ENCODE measurements around the gene PPP2R5E. TPM values are rescaled to one million over a fixed set of nuclear protein-coding genes. Genes with fewer than 3 reads are reported as not detected.

Gene PPP2R5E
- total and polyA plus RNA-seq, 9 of the 15 experiments (the other 6 are each of a cell fraction or from before 2014, with no cell fraction given) = 4.2 to 30.3 (median 11.0) TPM

DNA sequence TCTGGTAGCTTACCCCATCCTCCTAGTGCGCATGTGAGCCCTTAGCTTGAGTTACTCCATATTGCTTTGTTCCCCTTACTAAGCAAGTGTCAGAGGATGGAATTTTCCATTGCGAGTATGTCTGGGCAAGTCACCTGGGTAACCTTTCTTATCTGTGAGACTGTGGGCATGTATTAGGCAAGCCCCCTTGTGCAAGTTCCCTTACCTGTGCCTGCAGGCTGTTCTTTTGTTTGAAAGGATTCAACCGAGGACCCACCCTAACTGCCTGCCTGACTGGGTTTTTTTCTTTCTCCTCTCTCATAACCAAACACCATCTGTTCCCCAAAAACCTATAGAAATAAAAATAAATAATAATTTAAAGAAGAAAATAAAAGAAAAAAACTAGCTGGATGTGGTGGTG lies 22.3 kb upstream of the PPP2R5E start:
- in situ Hi-C loops (cut with MboI) (no loop called here), intact Hi-C loops (cut with micrococcal nuclease) (no loop called here)
- no TSS peak for BruUV-seq (replicated peaks)
- H3K36me3 ChIP-seq (ENCODE audit: control insufficient read depth, insufficient read depth, low read length) = no peaks in the 10 kb centered on the region
- no peak overlapping the region for H3K9ac ChIP-seq (ENCODE audit: insufficient read depth in 1 of 2, low read depth in 2 of 2, low read length in 2 of 2)
- H3K4me1 ChIP-seq (replicated peaks in 1 of 2; ENCODE audit: control insufficient read depth in 2 of 2, insufficient read depth in 2 of 2, low read length in 2 of 2) = no peaks in the 10 kb centered on the region
- WGBS (ENCODE audit: insufficient coverage, low coverage, missing lambda C conversion rate) = 0% methylated on average over 2 of the region's 3 CpGs
- no peak overlapping the region for H3K4me3 ChIP-seq
- ChIA-PET CTCF (ENCODE audit: low intra/inter-chr PET ratio) (no interaction called here), POLR2A (no interaction called here)
- H3K27me3 ChIP-seq (ENCODE audit: control insufficient read depth in 2 of 2, insufficient read depth in 2 of 2, low read length in 2 of 2) = peaks cover 3 to 5% of the 10 kb centered on the region in 2 experiments; a peak in 3 of 5 replicates
- H3K27ac ChIP-seq (ENCODE audit: extremely low read depth, low read depth, low read length) = no peak overlapping the region
- TF ChIP-seq HNRNPLL (IDR thresholded peaks at IDR 0.05; ENCODE audit: low read depth, low read length, poor library complexity, severe bottlenecking) = no peak
- TF ChIP-seq BRD9 (IDR thresholded peaks at IDR 0.05; ENCODE audit: low read depth, partially characterized antibody) = no peak
- TF ChIP-seq HMG20A (CRISPR knock-in tag; conservative IDR thresholded peaks at IDR 0.05) = no peak
- TF ChIP-seq, protein P1, sequence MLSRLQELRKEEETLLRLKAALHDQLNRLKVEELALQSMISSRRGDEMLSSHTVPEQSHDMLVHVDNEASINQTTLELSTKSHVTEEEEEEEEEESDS (CRISPR knock-in tag; IDR thresholded peaks at IDR 0.05) = no peak
- no peak for TF ChIP-seq LCOR (CRISPR knock-in tag; IDR thresholded peaks at IDR 0.05)
- no peak for TF ChIP-seq CTCF (IDR thresholded peaks at IDR 0.05 in 2 of 3, conservative IDR thresholded peaks at IDR 0.05 in 1 of 3; ENCODE audit: insufficient read depth in 2 of 3, low read depth in 1 of 3, low read length in 3 of 3)
- no peak for TF ChIP-seq PPARD (CRISPR knock-in tag; IDR thresholded peaks at IDR 0.05)
- TF ChIP-seq ZBED1 (IDR thresholded peaks at IDR 0.05) = no peak
- no peak for TF ChIP-seq AFF1 (IDR thresholded peaks at IDR 0.05; ENCODE audit: low read depth in 1 of 2, partially characterized antibody in 2 of 2)
- H3K9me3 ChIP-seq (replicated peaks; ENCODE audit: control insufficient read depth, insufficient read depth, low read depth, low read length) = no peaks in the 10 kb centered on the region
- DNase-seq (ENCODE audit: extremely low read depth in 1 of 4, low spot score in 3 of 4) = no peak
- no peak overlapping the region for H2AFZ ChIP-seq (ENCODE audit: low read depth, low read length)
- no peaks in the 10 kb centered on the region for H3K79me2 ChIP-seq (ENCODE audit: control insufficient read depth, insufficient read depth, low read length)
- H4K20me1 ChIP-seq (replicated peaks; ENCODE audit: control insufficient read depth, insufficient read depth, low read length) = no peaks in the 10 kb centered on the region
- no peak overlapping the region for H3K4me2 ChIP-seq (ENCODE audit: insufficient read depth, low read length)
- no peak for ATAC-seq
- FAIRE-seq = no peak
- no peaks in the 10 kb centered on the region for H3K9me1 ChIP-seq (ENCODE audit: control insufficient read depth, insufficient read depth, low read length)
